Hematopoietic multipotent progenitor cell treated with erythropoietin and hydrocortisone succinate and interleukin-3 and kit ligand, for 4 days (in vitro differentiated cells): ENCODE results near the gene MUCL3.
A peak's percentile ranks its signal among the peaks of the same experiment; 100 is the strongest.
"Not testable (repeated sequence)": the region's sequence is repeated elsewhere in the genome, so short reads cannot be mapped to it uniquely, and the experiment has no call there.

Experiments
- DNase-seq: peaks from one replicate; pipeline ENCODE4 v3.0.0-alpha.2; 2015

MUCL3 gene

DNA sequence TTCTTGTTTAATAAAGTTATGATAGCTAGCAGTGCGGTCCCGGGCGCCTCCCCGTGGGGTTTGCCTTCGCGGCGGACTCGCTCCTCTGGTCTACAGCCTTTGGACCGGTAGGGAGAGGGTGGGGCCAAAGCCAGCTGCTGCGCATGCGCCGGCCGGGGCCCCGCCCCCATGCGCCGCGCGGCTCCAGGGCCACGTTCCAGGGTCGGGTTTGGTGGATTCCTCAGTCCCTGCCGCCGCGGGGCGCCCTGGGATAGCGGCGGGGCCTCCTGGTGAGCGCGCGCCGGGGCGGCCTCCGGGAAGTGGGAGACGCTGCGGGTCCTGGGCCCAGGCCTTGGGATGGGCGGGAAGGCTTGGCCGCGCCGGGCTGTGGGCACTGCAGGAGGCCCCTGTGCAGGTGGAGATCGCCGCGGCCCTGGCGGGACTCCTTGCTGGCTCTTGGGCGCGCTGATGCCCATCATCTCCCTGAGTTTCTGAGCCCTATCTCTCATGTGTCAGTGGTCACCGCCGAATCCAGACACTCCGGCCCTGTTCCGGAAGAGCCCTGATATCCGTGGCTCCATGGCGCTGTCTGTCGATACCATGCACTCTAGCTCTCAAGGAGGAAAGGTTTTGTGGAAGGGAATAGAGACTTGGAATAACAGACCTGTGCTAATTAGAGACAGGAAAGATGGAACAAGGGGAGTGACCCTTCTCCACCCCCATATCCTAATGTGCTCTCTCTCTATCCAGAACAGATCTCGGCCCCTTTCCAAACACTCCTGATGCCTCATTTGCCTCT is 26.5 kb upstream of the MUCL3 start, which contains the start of gene VARS2:
Gene VARS2 (plus strand): TSS at position 163 of the 778 bp plus-strand sequence. CDS start 599 bp downstream, at position 762.
- DNase-seq, result peak; percentile 95

DNA sequence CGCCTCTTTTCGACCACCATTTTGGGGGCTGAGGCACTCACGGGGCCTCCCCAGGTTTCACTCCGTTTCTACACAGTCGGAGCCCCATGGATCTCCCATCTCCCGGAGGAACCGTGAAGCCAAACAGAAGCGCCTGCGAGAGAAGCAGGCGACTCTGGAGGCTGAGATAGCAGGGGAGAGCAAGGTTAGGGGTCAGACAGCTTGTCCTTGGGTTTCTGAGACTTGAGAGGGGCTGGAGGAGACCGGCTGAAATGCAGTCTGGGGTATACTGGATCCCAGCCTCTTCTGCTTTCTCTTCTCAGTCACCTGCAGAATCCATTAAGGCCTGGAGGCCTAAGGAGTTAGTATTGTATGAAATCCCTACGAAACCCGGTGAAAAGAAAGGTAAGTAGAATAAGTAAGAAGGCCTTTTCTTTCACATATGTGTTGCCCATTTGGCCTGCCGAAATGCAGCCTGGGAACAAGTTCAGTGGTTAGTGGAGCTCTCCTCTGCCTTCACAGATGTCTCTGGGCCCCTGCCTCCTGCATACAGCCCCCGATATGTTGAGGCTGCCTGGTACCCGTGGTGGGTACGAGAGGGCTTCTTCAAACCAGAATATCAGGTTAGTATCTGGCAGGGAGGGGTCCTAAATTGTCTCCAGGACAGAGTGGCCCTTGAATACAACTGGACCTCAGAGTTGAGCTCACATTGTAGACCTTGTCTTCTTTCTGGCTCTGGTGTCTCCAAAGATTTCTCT is 25.8 kb upstream of the MUCL3 start:
- DNase-seq, result peak; percentile 19

GRCh38 chr6:30915591-30915946 is 25.2 kb upstream of the MUCL3 start:
- peak; percentile 85 for DNase-seq

GRCh38 chr6:30917041-30917440 is 23.7 kb upstream of the MUCL3 start:
- DNase-seq, result no peak

- no peak for DNase-seq
Observed at GRCh38 chr6:30917487-30917886, 23.3 kb upstream of the MUCL3 start.

- DNase-seq, result peak; percentile 90
Observed at GRCh38 chr6:30918670-30919069, 22.1 kb upstream of the MUCL3 start.

- DNase-seq, result no peak
Observed at GRCh38 chr6:30922447-30922852, 18.3 kb upstream of the MUCL3 start.

DNA sequence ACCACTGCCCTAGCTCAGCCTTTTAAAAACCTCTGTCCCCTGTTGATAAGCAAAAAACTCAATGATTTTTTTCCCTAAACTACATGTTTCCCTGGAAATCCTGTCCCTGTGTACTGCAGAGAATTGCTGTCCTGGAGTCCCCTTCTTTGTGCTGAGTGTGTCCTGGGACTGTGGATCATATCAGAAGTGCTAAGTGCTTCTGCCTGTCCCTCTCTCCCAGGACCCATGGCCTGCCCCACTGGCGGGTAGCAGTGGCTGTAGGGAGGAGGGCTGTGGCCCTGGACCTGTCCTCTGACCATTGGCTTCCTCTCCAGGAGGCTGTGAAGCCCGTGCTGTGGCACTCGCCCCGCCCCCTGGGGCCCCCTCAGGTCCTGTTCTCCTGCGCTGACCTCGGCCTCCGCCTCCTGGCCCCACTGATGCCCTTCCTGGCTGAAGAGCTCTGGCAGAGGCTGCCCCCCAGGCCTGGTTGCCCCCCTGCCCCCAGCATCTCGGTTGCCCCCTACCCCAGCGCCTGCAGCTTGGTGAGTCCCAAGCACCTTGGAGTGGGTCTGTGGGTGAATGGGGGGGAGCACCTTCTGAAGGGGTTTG is 16.6 kb upstream of the MUCL3 start:
- DNase-seq, result not testable (repeated sequence)

- DNase-seq, result no peak
Observed at GRCh38 chr6:30926644-30927043, 14.1 kb upstream of the MUCL3 start.

- not testable (repeated sequence) for DNase-seq
Observed at GRCh38 chr6:30927080-30927479, 13.7 kb upstream of the MUCL3 start.

DNA sequence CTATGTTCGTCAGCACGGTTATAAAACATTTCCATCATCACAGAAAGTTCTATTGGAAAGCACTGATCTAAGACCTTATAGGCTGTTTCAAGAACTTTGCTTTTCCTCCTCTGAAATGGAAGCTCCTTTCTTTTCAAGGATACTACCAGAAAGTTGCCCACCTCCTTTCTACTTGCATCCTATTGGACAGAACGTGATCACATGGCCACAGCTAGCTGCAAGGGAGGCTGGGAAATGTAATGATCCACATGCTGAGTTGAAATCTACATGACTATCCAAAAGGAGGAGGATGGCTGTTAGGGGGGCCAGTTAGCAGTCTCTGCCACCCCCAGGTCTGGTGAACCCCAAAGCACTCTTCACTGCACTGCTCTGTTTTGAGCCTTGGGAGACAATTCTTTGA is 12.1 kb upstream of the MUCL3 start:
- no peak for DNase-seq

GRCh38 chr6:30930506-30930905 is 10.3 kb upstream of the MUCL3 start:
- no peak for DNase-seq

GRCh38 chr6:30931272-30931671 is 9.5 kb upstream of the MUCL3 start:
- no peak for DNase-seq

DNA sequence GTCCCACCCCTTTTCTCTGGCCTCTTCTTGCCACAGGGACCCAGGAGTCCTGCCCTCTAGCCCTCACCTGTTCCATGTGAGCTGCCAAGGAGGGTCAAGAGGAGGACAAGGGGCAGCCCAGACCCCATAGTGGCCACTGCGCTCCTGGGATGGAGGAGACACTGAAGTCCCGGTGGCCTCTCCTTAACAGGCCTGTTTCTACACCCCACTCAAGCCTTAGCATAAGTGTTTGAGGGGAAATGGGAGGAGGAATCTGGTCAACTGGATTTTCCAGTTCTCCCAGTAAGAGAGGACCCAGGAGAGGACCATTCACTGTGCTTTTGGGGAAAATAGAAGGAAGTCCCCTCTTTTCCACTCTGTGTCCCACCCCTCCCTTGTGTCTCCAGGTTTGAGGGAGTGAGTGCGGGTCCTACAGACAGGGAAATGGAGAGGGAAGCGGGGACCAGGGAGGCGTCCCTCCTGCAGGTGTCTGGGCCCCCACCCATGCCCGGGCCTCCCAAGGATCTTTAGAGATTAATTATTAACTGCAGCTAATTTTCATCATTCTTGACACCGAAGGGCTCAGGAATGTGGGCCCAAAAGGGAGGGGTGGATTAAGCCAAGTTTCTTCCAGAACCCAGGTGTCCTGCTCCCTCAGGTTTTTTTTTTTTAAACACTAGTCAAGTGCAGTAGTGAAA is 8.7 kb upstream of the MUCL3 start, which contains the start of gene SFTA2:
Gene SFTA2 (minus strand): TSS at position 202 of the 677 bp plus-strand sequence. CDS start 74 bp downstream, at position 128.
- DNase-seq, result no peak

DNA sequence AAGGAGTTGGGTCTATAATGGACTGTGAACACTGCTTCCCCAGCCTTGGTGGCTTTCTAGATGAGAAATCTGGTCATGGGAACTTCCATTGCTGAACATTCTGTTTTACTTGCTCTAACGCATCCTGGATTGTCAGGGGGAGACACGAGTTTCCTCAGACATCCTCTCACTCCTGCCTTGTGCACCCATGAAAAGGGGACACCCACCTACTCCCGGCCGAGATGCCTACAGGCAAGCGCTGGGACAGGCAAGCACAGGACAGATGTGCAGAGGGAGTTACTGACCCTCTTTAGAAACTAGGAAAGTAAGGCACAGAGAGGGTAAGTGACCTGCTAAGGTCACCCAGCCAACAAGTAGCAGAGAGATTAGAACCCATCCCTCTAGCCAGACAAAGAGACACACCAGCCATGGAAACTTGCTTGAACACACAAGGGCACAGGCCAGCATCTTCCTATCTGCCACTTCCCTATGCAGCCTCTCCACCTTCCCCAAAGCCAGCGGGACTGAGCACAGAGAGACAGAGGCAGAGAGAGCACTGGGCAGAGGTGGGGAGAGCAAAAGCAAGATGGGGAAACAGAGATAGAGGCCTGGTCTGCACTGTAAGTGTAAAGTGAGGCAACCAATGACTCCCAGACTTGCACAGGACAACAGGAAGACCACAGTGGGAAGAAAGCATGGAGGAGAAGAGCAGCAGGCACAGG is 8.0 kb upstream of the MUCL3 start:
- DNase-seq, result no peak

DNA sequence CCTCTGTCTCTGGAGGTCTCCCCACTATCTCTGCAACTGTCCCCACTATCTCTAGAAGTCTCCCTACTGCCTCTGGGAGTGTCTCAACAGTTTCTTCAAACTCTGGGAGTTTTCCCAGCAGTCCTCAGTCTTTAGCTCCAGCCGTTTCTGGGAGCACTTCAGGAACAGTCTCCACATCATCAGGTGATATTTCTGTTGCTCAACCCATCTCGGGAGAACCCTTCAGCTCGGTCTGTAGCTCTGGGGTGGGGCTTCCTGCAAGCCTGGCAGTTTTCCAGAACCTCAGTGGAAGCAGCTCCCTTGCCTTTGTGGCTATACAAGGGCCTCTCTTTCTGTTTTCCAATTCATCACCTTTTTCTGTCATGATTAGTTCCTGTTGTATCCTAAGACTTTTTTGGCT is 5.8 kb upstream of the MUCL3 start:
- DNase-seq, result peak; percentile 37

- DNase-seq, result no peak
Observed at GRCh38 chr6:30937265-30937664, 3.5 kb upstream of the MUCL3 start.

DNA sequence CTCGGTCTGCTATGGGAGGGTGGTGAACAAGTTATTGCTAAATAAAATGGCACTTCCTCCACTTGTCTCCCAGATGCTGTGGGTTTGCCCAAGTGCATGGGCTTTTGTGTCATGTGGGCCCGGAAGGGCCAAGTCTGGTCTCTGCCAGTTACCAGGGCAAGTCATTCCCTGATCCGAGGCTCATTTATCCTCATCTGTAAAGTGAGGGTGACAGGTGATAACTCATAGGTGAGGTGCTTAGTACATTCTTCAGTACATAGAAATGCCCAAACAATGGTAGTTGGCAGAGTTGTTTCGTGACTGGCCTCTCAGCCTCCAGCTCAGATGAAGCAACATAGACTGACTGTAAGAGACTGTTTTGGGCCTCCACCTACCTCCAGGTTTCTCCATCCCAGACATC is 2.0 kb upstream of the MUCL3 start:
- no peak for DNase-seq

GRCh38 chr6:30939473-30939872 is 1.3 kb upstream of the MUCL3 start:
- no peak for DNase-seq

- DNase-seq, result peak; percentile 42
Observed at GRCh38 chr6:30942338-30943060, 1.7 kb downstream of the MUCL3 start.

- DNase-seq, result no peak
Observed at GRCh38 chr6:30944051-30944450, 3.3 kb downstream of the MUCL3 start.

GRCh38 chr6:30945281-30945680 is 4.5 kb downstream of the MUCL3 start:
- no peak for DNase-seq
